OCI-LY3 (cell line): ENCODE results near the gene CCDC106.

Experiments used
- H2AFZ ChIP-seq: fragments of 200-600, 300-600 bp; shearing (Covaris generic); 2 replicates; pipeline ENCODE4 v1.6.0; 2014; ENCODE audit warnings: antibody characterized with exemption, low read depth, low read length
- H3K27ac ChIP-seq: fragments of 200-600, 300-600 bp; sonication (generic); 2 replicates; pipeline ENCODE4 v1.5.1; 2014; ENCODE audit warnings: mild to moderate bottlenecking, low read length, moderate library complexity, mixed read lengths
- H3K27me3 ChIP-seq: fragments of 200-600, 300-600 bp; sonication (generic); 2 replicates; pipeline ENCODE4 v1.6.1; 2014; ENCODE audit warnings: low read depth, low read length, mixed read lengths
- H3K36me3 ChIP-seq: fragments of 200-600, 300-600 bp; sonication (generic); replicated peaks from 2 replicates; pipeline ENCODE3; 2014; ENCODE audit warnings: low read depth, low read length, mixed read lengths
- H3K4me1 ChIP-seq: fragments of 300-600, 200-600 bp; sonication (generic); 2 replicates; pipeline ENCODE4 v1.6.1; 2014; ENCODE audit warnings: low read length, mixed read lengths
- H3K4me2 ChIP-seq: fragments of 200-600, 300-600 bp; sonication (generic); 2 replicates; pipeline ENCODE4 v1.6.1; 2014; ENCODE audit warnings: low read length, mixed read lengths
- H3K4me3 ChIP-seq: fragments of 300-600, 200-600 bp; sonication (generic); 2 replicates; pipeline ENCODE4 v1.5.1; 2014; ENCODE audit warnings: antibody characterized with exemption, mild to moderate bottlenecking, low read length, moderate library complexity
- H3K79me2 ChIP-seq: fragments of 300-600, 200-600 bp; shearing (Covaris generic); 2 replicates; pipeline ENCODE4 v1.6.1; 2014; ENCODE audit warnings: mild to moderate bottlenecking, low read length, mixed read lengths
- H3K9ac ChIP-seq: fragments of 300-600, 200-600 bp; shearing (Covaris generic); 2 replicates; pipeline ENCODE4 v1.6.0; 2014; ENCODE audit warnings: mild to moderate bottlenecking, low read length, moderate library complexity
- H3K9me3 ChIP-seq: fragments of 200-600, 300-600 bp; shearing (Covaris generic); 2 replicates; pipeline ENCODE4 v1.6.1; 2014; ENCODE audit warnings: low read length, mixed read lengths; ENCODE audit not compliant: insufficient read depth
- H4K20me1 ChIP-seq: fragments of 200-600, 300-600 bp; sonication (generic); 2 replicates; pipeline ENCODE4 v1.6.1; 2016; ENCODE audit warnings: low read length, mixed read lengths; ENCODE audit not compliant: insufficient read depth
- EZH2phosphoT487 ChIP-seq: fragments of 200-600 bp; shearing (Covaris generic); IDR thresholded peaks from 2 replicates; pipeline ENCODE4 v1.6.1; 2018; ENCODE audit warnings: antibody characterized with exemption, mixed run types, low read depth
- TF ChIP-seq, protein P1 (sequence below): fragments of 200-600, 300-600 bp; sonication (generic); IDR thresholded peaks from 2 replicates; pipeline ENCODE4 v1.5.1; 2014; ENCODE audit warnings: antibody characterized with exemption, low read length, low read depth

CCDC106 gene

DNA sequence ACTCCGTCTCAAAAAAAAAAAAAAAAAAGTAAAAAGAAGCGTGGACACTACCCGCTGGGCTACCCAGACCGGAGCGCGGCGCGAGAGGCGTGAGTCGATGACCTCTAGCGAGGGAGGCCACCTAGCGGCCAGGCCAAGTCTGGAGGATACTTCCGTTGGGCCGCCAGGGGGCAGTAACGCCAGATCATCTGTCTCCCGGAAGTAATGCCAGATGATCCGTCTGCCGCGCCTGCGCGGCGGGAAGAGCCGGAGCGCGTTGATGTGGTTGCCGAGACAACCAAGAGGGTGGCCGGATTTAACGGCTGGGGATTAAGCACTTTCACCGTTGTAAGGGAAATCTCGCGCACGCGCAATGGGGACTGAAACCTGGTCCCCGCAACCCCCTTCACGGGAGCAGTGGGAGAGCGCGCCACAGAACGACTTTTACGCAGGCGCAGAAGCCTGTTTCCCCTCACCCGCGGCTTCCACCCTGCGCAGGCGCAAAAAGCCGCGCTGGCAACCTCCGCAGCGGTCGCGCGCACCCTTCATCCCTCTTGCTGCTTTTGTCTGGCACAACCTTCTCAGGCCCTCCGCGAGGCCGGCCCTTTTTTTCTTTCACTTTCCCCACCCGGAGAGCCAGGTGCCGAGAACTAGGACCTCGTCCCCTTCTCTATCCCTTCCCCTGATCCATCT is 5.8 kb downstream of the CCDC106 start:
- Histone ChIP-seq H3K4me3 (peak overlapping the region; percentile 80), H3K79me2 (peaks cover 39% of the 10 kb centered on the region), H4K20me1 (peaks cover 24% of the 10 kb centered on the region), H3K9me3 (no peaks in the 10 kb centered on the region), H3K36me3 (peaks cover 29% of the 10 kb centered on the region), H3K9ac (peak overlapping the region; percentile 96), H3K27me3 (no peaks in the 10 kb centered on the region), H2AFZ (peak overlapping the region; percentile 54; the same call in 1 of the 2 replicates), H3K4me1 (peaks cover 24% of the 10 kb centered on the region), H3K27ac (peak overlapping the region; percentile 90), H3K4me2 (peak overlapping the region; percentile 76)
- TF ChIP-seq EZH2phosphoT487, result no peak
- TF ChIP-seq, protein P1, sequence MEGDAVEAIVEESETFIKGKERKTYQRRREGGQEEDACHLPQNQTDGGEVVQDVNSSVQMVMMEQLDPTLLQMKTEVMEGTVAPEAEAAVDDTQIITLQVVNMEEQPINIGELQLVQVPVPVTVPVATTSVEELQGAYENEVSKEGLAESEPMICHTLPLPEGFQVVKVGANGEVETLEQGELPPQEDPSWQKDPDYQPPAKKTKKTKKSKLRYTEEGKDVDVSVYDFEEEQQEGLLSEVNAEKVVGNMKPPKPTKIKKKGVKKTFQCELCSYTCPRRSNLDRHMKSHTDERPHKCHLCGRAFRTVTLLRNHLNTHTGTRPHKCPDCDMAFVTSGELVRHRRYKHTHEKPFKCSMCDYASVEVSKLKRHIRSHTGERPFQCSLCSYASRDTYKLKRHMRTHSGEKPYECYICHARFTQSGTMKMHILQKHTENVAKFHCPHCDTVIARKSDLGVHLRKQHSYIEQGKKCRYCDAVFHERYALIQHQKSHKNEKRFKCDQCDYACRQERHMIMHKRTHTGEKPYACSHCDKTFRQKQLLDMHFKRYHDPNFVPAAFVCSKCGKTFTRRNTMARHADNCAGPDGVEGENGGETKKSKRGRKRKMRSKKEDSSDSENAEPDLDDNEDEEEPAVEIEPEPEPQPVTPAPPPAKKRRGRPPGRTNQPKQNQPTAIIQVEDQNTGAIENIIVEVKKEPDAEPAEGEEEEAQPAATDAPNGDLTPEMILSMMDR, result peak; percentile 99

DNA sequence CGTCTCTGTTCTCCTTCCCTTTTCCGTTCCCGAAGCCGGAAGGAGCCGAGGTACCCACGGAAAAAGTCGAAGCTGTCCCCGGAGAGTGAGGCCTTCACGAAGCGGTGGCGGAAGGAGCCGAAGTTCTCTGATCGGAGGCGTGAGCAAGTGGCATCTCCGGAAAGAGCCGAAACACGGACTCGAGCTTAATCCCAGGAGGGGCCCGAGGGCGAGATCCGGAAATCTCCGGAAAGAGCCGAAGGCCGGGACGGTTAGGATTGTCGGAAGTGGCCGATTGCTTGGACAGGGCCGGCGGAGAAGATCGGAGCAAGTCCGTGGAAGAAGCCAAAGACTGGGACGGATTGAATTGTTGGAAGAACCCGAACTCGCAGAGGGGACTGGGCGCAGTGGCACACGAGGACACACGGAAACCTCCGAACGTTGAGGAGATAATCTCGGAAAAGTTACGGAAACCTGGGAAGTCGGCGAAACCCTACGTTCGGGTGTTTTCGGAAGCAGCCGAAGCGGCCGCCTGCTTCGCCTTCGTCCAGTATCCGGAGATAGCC is 6.4 kb downstream of the CCDC106 start:
- Histone ChIP-seq H3K79me2 (peaks cover 42% of the 10 kb centered on the region), H3K4me2 (peak overlapping the region; percentile 76)
- no peak for TF ChIP-seq EZH2phosphoT487
- TF ChIP-seq, protein P1, result no peak

DNA sequence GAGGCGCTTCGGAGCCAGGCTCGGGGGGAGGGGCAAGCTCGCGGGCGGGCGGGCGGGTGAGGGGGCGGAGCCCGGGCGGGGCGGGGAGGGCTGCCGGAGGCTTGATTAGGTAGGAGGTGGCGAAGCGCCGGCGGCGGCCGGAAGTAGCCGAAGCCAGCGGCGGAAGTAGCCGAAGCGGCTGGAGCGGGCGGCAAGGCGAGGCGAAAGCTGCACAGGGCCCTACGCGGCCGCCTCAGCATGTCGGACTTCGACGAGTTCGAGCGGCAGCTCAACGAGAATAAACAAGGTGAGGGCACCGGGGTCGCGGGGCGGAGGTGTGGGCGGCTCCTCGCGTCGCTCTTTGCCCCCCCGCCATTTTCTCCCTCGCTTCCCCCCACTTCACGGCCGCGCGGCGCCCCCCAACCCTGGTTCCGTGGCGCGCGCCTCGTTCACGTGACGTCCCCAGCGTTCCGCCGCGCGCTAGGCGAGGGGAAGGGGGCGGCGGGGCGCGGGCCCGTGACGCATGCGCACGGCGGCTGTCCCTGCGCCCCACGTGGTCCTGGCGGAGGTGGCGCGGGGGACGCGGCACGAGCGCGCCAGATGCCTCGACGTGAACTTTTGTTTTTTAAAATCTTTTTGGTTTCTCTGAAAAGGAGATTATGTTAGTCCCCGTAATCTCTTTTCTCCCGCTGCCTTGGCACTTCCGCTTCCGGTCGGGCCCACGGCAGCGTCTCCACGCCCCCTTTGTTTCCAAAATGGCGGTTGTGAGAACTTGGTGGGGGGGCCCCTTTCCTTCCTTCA is 7.0 kb downstream of the CCDC106 start, which contains the start of gene U2AF2:
Gene U2AF2, plus strand, starts transcription at position 168 of the 780 bp plus-strand sequence. Its CDS starts 70 bp downstream, at position 238.
- peak within 1 kb of the TSS; percentile 96 for H3K9ac ChIP-seq
- H3K4me1 ChIP-seq, result peaks cover 32% of the 10 kb centered on the region
- H3K4me3 ChIP-seq, result peak within 1 kb of the TSS; percentile 88
- H2AFZ ChIP-seq, result peak within 1 kb of the TSS; percentile 54; the same call in 1 of the 2 replicates
- peaks cover 48% of the 10 kb centered on the region for H3K79me2 ChIP-seq
- no peaks in the 10 kb centered on the region for H3K27me3 ChIP-seq
- peak within 1 kb of the TSS; percentile 98 for H3K4me2 ChIP-seq
- peaks cover 37% of the 10 kb centered on the region for H4K20me1 ChIP-seq
- H3K9me3 ChIP-seq, result no peaks in the 10 kb centered on the region
- H3K27ac ChIP-seq, result peak within 1 kb of the TSS; percentile 90
- TF ChIP-seq, protein P1, result no peak
- TF ChIP-seq EZH2phosphoT487, result no peak
- peaks cover 41% of the 10 kb centered on the region for H3K36me3 ChIP-seq

More for the DNA sequence above, 6.4 kb downstream of the CCDC106 start:
- H3K27ac ChIP-seq, result peak overlapping the region; percentile 90
- peaks cover 31% of the 10 kb centered on the region for H4K20me1 ChIP-seq
- H3K27me3 ChIP-seq, result no peaks in the 10 kb centered on the region
- peak overlapping the region; percentile 96 for H3K9ac ChIP-seq
- H2AFZ ChIP-seq, result peak overlapping the region; percentile 54; the same call in 1 of the 2 replicates
- H3K36me3 ChIP-seq, result peaks cover 35% of the 10 kb centered on the region
- peak overlapping the region; percentile 80 for H3K4me3 ChIP-seq
- H3K9me3 ChIP-seq, result no peaks in the 10 kb centered on the region
- peaks cover 26% of the 10 kb centered on the region for H3K4me1 ChIP-seq

DNA sequence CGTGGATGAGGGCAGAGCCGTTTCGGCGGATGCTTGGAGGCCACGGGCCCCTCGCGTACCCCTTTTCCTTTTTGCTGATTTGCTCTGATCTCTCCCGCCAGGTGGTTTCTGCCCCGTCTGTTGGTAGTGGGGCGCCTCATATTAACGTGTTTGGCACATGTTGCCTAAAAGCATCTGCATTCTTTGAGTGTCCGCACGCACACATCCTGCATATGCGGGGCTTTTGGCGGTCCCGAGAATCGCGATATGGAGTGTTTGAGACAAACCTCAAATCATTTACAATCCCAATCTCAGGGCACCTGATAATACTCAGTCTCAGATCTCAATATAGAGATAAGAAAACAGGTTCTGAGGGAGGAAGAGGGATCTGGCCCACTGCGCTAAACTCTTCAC is 7.6 kb downstream of the CCDC106 start:
- Histone ChIP-seq H3K79me2 (peaks cover 54% of the 10 kb centered on the region), H2AFZ (no peak overlapping the region), H3K27me3 (no peaks in the 10 kb centered on the region), H3K4me3 (peak overlapping the region; percentile 88), H3K9me3 (no peaks in the 10 kb centered on the region), H3K27ac (peak overlapping the region; percentile 90), H3K4me1 (peaks cover 32% of the 10 kb centered on the region), H4K20me1 (peaks cover 43% of the 10 kb centered on the region), H3K9ac (peak overlapping the region; percentile 94), H3K4me2 (peak overlapping the region; percentile 98), H3K36me3 (peaks cover 47% of the 10 kb centered on the region)
- TF ChIP-seq EZH2phosphoT487, result no peak
- TF ChIP-seq, protein P1, result no peak
